SHP77 (cell line): ENCODE results near the gene CRELD1.

Source experiments
- DNase-seq, 2 experiments: peaks; one replicate each; lab custom pipeline; 2025; lab: John Stamatoyannopoulos, UW

CRELD1 gene

GRCh38 chr3:9955611-9956352 lies 22.1 kb downstream of the CRELD1 start:
- DNase-seq = no peak

GRCh38 chr3:9957214-9957613 lies 23.6 kb downstream of the CRELD1 start:
- no peak for DNase-seq

- DNase-seq = no peak
These were observed 31.7 kb downstream of the CRELD1 start for GRCh38 chr3:9965200-9965875.

GRCh38 chr3:9966841-9967240 lies 33.2 kb downstream of the CRELD1 start:
- no peak for DNase-seq

DNA sequence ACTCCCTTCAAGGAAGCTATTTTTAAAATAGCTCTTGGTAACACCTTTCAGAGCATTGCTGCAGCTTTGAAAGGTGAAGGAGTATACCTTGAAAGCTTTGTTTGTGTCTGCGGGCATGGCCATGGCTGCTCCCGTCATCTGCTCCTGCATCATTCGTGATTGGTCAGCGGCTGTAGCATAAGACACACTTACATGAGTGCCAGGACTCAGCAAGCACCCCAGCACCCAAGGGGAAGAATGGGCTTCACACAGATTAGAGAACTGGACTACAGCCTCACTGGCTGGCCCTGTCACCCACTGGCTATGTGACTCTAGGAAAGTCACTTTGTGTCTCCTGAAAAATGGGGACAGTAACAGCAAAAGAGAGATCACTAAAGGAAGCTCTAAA lies 36.0 kb downstream of the CRELD1 start:
- no peak for DNase-seq

GRCh38 chr3:9970020-9970652 lies 36.5 kb downstream of the CRELD1 start:
- DNase-seq = no peak

GRCh38 chr3:9976721-9977709 lies 43.4 kb downstream of the CRELD1 start:
- peak; percentile 36 to 59 for DNase-seq

DNA sequence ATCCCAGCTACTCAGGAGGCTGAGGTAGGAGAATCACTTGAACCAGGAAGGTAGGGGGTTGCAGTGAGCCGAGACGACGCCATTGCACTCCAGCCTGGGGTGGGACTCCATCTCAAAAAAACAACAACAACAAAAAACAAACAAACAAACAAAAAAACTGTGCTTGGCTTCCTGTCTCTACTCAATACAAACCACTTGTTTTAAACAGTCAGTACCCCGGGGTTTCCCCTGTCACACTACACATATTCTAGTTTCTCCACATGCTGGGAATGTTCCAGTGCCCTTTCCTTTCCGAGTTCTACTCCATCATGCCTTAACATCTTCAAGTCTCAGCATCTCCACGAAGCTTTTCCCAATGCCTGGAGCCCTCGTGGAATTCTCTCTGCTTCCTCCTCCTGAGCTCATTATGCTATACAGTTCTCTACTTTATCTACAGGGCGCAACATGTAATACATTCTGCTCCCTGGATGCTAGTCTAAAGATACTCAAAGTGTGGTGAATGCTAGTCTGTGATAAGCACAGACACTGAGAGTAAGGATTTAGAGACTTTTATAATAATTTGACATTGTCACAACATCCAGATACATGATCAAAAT lies 45.2 kb downstream of the CRELD1 start:
- DNase-seq = no peak

- no peak for DNase-seq
These were observed 46.6 kb downstream of the CRELD1 start for GRCh38 chr3:9980251-9980650.

DNA sequence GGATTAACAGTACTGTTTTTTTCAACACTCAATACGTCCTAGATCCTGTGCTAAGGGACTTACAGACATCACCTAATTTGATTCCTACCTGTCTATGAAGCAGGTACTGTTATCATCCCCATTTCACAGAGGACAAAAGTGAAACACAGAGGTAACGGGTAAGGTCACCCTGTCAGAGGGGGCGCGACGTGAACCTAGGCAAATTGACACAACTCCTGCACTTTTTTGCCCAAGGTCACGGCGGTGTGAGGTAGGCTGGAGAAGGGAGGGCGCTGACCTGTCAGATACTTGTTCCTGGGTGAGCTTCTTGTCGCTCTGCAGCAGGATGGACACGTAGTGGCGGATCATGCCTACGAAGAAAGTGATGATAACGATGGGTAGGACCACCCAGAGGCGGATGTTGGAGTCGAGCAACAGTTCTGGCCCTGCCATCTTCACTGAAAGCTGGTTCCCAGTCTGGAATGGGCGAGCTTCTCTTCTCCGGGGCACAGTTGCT lies 52.6 kb downstream of the CRELD1 start:
- no peak for DNase-seq

DNA sequence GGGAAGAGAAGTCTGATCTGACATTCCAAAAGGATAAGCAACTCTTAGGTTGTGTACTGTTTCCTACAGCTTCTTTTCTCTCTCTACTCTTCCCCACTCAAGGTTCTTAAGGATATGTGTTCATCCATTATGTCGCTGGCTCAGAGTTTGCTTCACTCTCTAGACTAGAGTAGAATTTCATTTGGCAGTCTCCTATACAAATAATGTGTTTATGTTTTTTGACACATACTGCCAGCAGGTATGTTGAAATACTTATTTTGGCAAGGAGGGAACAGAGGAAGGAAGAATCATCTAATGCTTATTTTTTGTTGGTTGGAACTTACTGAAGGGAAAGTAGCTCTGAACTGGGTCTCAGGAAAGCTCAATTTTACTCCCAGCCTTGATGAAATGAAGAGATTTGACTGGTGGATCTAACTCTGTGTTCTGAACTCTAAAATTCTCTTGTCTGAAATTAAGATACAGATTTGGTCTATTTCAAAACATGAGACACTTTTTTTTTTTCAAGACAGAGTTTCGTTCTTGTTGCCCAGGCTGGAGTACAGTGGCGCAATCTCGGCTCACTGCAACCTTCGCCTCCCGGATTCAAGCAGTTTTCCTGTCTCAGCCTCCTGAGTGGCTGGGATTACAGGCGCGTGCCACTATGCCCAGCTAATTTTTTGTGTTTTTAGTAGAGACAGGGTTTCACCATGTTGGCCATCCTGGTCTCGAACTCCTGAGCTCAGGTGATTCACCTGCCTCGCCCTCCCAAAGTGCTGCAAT lies 60.6 kb downstream of the CRELD1 start:
- no peak for DNase-seq
